ENCODE data around the gene PAQR5. TPM values are rescaled to one million over a fixed set of nuclear protein-coding genes. Genes with fewer than 3 reads are reported as not detected.

Gene PAQR5
- total and polyA plus RNA-seq, 2 donors (not counting 3 experiments of a cell fraction or from before 2014, with no cell fraction given): 0.08 to 0.09 TPM

- H3K4me1 ChIP-seq (ENCODE audit: control insufficient read depth, extremely low read depth, insufficient read depth, low read length): peaks cover 7% of the 10 kb centered on the region
- TF ChIP-seq POLR2A (IDR thresholded peaks at IDR 0.05; ENCODE audit: low read depth, low read length) (no peak), JUN (IDR thresholded peaks at IDR 0.05; ENCODE audit: borderline replicate concordance, insufficient read depth, insufficient read length, low read depth) (no peak), GATA2 (IDR thresholded peaks at IDR 0.05; ENCODE audit: insufficient read depth, insufficient read length, low read depth, low read length) (no peak), EZH2 (IDR thresholded peaks at IDR 0.05; ENCODE audit: borderline replicate concordance, low read depth, low read length, severe bottlenecking) (no peak), FOS (IDR thresholded peaks at IDR 0.05; ENCODE audit: borderline replicate concordance, insufficient read depth, low read length) (no peak), MYC (IDR thresholded peaks at IDR 0.05; ENCODE audit: low read depth, low read length) (no peak), MAX (IDR thresholded peaks at IDR 0.05; ENCODE audit: insufficient read depth, insufficient read length) (no peak), CTCF (IDR thresholded peaks at IDR 0.05; ENCODE audit: extremely low read depth in 1 of 2, insufficient read depth in 1 of 2, low read depth in 1 of 2, low read length in 2 of 2) (no peak), POLR2AphosphoS5 (IDR thresholded peaks at IDR 0.05; ENCODE audit: insufficient read depth, low read depth, low read length) (no peak)
- ChIA-PET CTCF (interaction anchor here (1.1 to 4.1 kb wide), 14 partner anchors 19 to 364 kb away, joined by 3 to 40 read pairs (median 6); partner anchors contain the start of gene KIF23), POLR2A (no interaction called here)
- no peak overlapping the region for H3K4me3 ChIP-seq (replicated peaks in 1 of 3; ENCODE audit: insufficient read depth in 1 of 3, low read depth in 1 of 3, low read length in 3 of 3)
- no peak overlapping the region for H3K4me2 ChIP-seq (ENCODE audit: insufficient read depth, low read length)
- no TSS peak for BruUV-seq (replicated peaks)
- FAIRE-seq (no peak), DNase-seq (ENCODE audit: low read depth, low spot score) (no peak)
- H3K9me1 ChIP-seq (replicated peaks; ENCODE audit: control insufficient read depth, extremely low read depth, insufficient read depth, low read length): no peaks in the 10 kb centered on the region
- H4K20me1 ChIP-seq (replicated peaks; ENCODE audit: control insufficient read depth, extremely low read depth, insufficient read depth, low read length): no peaks in the 10 kb centered on the region
- no peaks in the 10 kb centered on the region for H3K79me2 ChIP-seq (ENCODE audit: control insufficient read depth, insufficient read depth, low read length)
- intact Hi-C loops (cut with micrococcal nuclease) (loop anchor here (2.0 kb wide), 1 partner anchor 241 kb away; no protein-coding TSS in a partner anchor), dilution Hi-C loops (cut with MboI; ENCODE audit: extremely low pct_ligation_motif_present, low sequenced_read_pairs) (no loop called here)
- no peaks in the 10 kb centered on the region for H3K36me3 ChIP-seq (ENCODE audit: control insufficient read depth in 2 of 2, extremely low read depth in 1 of 2, insufficient read depth in 2 of 2, low read length in 2 of 2)
- H3K27ac ChIP-seq (ENCODE audit: insufficient read depth, low read depth, low read length): no peak overlapping the region
- no peaks in the 10 kb centered on the region for H3K27me3 ChIP-seq (ENCODE audit: control insufficient read depth in 2 of 2, insufficient read depth in 2 of 2, low read length in 2 of 2)
- no peaks in the 10 kb centered on the region for H3K9me3 ChIP-seq (replicated peaks; ENCODE audit: control insufficient read depth, insufficient read depth, low read length)
- H2AFZ ChIP-seq (ENCODE audit: low read depth, low read length): no peak overlapping the region
- no peak overlapping the region for H3K9ac ChIP-seq (replicated peaks; ENCODE audit: extremely low read depth, insufficient read depth, low read length)
Measured at GRCh38 chr15:69395460-69395859, 96.7 kb downstream of the PAQR5 start.

All from endothelial cell of umbilical vein (primary cell).